ENCODE measurements around the gene PCDHGA4. TPM values are rescaled to one million over a fixed set of nuclear protein-coding genes. Genes with fewer than 3 reads are reported as not detected.
"Not testable (repeated sequence)": the region's sequence is repeated elsewhere in the genome, so short reads cannot be mapped to it uniquely, and the experiment has no call there.

The PCDHGA4 gene
- total RNA-seq, 1 donor: 6.9 TPM

DNA sequence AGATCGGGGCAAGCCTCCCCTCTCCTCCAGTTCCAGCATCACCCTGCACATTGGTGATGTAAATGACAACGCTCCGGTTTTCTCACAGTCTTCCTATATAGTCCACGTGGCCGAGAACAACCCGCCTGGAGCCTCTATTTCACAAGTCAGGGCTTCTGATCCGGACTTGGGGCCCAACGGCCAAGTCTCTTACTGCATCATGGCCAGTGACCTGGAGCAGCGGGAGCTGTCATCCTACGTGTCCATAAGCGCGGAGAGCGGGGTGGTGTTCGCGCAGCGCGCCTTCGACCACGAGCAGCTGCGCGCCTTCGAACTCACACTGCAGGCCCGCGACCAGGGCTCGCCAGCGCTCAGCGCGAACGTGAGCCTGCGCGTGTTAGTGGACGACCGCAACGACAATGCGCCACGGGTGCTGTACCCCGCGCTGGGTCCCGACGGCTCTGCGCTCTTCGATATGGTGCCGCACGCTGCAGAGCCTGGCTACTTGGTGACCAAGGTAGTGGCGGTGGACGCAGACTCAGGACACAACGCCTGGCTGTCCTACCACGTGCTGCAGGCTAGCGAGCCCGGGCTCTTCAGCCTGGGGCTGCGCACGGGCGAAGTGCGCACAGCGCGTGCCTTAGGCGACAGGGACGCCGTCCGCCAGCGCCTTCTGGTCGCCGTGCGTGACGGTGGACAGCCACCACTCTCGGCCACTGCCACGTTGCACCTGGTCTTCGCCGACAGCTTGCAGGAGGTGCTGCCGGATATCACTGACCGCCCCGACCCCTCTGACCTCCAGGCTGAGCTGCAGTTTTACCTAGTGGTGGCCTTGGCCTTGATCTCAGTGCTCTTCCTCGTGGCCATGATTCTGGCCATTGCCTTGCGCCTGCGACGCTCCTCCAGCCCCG, 34.6 kb downstream of the PCDHGA4 start:
- H3K27ac ChIP-seq (ENCODE audit: low read depth, low read length): no peak overlapping the region

DNA sequence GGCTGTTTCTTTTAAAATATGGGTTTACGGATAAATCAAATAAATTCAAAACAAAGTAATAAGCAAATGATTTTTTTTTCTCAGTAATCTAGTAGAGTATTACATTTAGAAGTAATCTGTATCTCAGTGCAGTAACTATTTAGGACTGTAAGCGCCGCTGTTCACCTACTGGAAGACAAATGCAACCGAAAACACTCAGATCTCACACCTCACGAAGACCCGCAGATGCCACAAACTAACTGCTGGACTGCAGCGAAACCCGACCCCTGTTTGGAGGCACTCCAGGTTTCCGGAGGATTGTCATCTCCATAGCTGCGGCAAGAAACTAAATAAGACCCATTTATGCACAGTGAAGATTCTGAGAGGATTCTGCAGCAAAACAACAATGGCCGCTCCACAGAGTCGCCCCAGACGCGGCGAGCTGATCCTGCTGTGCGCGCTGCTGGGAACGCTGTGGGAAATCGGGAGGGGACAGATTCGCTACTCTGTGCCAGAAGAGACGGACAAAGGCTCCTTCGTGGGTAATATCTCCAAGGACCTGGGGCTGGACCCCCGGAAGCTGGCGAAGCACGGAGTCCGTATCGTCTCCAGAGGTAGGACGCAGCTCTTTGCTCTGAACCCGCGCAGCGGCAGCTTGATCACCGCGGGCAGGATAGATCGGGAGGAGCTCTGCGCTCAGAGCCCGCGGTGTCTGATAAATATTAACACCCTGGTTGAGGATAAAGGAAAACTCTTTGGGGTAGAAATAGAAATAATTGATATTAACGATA, 37.8 kb downstream of the PCDHGA4 start, which contains the start of gene PCDHGA8:
TSS of gene PCDHGA8 (plus strand) at position 205 of the 770 bp plus-strand sequence. CDS start at position 386, 181 bp downstream.
- Histone ChIP-seq H3K4me2 (ENCODE audit: insufficient read depth, low read length) (no peak within 1 kb of the TSS), H3K27me3 (ENCODE audit: insufficient read depth, low read length) (no peaks in the 10 kb centered on the region), H2AFZ (ENCODE audit: low read length) (no peak within 1 kb of the TSS), H3K36me3 (ENCODE audit: insufficient read depth, low read length) (peaks cover 4% of the 10 kb centered on the region), H3K79me2 (ENCODE audit: insufficient read depth, low read length) (no peaks in the 10 kb centered on the region), H3K4me1 (ENCODE audit: insufficient read depth, low read length) (no peaks in the 10 kb centered on the region), H4K20me1 (ENCODE audit: insufficient read depth, low read length) (no peaks in the 10 kb centered on the region), H3K9me3 (ENCODE audit: low read depth, low read length) (peaks cover 22% of the 10 kb centered on the region), H3K4me3 (ENCODE audit: insufficient read depth, low read length) (peak within 1 kb of the TSS; percentile 2), H3K27ac (ENCODE audit: low read depth, low read length) (no peak within 1 kb of the TSS)
- no peak for DNase-seq (ENCODE audit: insufficient read length, low spot score, missing footprints)
- TF ChIP-seq, protein P1, sequence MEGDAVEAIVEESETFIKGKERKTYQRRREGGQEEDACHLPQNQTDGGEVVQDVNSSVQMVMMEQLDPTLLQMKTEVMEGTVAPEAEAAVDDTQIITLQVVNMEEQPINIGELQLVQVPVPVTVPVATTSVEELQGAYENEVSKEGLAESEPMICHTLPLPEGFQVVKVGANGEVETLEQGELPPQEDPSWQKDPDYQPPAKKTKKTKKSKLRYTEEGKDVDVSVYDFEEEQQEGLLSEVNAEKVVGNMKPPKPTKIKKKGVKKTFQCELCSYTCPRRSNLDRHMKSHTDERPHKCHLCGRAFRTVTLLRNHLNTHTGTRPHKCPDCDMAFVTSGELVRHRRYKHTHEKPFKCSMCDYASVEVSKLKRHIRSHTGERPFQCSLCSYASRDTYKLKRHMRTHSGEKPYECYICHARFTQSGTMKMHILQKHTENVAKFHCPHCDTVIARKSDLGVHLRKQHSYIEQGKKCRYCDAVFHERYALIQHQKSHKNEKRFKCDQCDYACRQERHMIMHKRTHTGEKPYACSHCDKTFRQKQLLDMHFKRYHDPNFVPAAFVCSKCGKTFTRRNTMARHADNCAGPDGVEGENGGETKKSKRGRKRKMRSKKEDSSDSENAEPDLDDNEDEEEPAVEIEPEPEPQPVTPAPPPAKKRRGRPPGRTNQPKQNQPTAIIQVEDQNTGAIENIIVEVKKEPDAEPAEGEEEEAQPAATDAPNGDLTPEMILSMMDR (IDR thresholded peaks at IDR 0.05; ENCODE audit: extremely low read depth, low read depth, low read length): peak; percentile 28

More for the DNA sequence above, 34.6 kb downstream of the PCDHGA4 start:
- Histone ChIP-seq H3K36me3 (ENCODE audit: insufficient read depth, low read length) (peaks cover 4% of the 10 kb centered on the region), H3K79me2 (ENCODE audit: insufficient read depth, low read length) (no peaks in the 10 kb centered on the region), H3K9me3 (ENCODE audit: low read depth, low read length) (peaks cover 22% of the 10 kb centered on the region), H3K4me2 (ENCODE audit: insufficient read depth, low read length) (no peak overlapping the region), H2AFZ (ENCODE audit: low read length) (no peak overlapping the region), H3K4me3 (ENCODE audit: insufficient read depth, low read length) (peak overlapping the region; percentile 7), H3K27me3 (ENCODE audit: insufficient read depth, low read length) (no peaks in the 10 kb centered on the region), H3K4me1 (ENCODE audit: insufficient read depth, low read length) (no peaks in the 10 kb centered on the region), H4K20me1 (ENCODE audit: insufficient read depth, low read length) (no peaks in the 10 kb centered on the region)
- TF ChIP-seq, protein P1 (IDR thresholded peaks at IDR 0.05; ENCODE audit: extremely low read depth, low read depth, low read length): no peak
- no peak for DNase-seq (ENCODE audit: insufficient read length, low spot score, missing footprints)

DNA sequence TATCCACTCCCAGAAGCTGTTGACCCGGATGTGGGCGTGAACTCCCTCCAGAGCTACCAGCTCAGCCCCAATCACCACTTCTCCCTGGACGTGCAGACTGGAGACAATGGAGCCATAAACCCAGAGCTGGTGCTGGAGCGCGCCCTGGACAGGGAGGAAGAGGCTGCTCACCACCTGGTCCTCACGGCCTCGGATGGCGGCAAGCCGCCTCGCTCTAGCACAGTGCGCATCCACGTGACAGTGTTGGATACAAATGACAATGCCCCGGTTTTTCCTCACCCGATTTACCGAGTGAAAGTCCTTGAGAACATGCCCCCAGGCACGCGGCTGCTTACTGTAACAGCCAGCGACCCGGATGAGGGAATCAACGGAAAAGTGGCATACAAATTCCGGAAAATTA, 38.4 kb downstream of the PCDHGA4 start:
- no peaks in the 10 kb centered on the region for H4K20me1 ChIP-seq (ENCODE audit: insufficient read depth, low read length)
- H3K4me1 ChIP-seq (ENCODE audit: insufficient read depth, low read length): no peaks in the 10 kb centered on the region
- H2AFZ ChIP-seq (ENCODE audit: low read length): no peak overlapping the region
- no peaks in the 10 kb centered on the region for H3K27me3 ChIP-seq (ENCODE audit: insufficient read depth, low read length)
- no peak overlapping the region for H3K27ac ChIP-seq (ENCODE audit: low read depth, low read length)
- DNase-seq (ENCODE audit: insufficient read length, low spot score, missing footprints): no peak
- H3K4me3 ChIP-seq (ENCODE audit: insufficient read depth, low read length): no peak overlapping the region
- no peaks in the 10 kb centered on the region for H3K79me2 ChIP-seq (ENCODE audit: insufficient read depth, low read length)
- H3K36me3 ChIP-seq (ENCODE audit: insufficient read depth, low read length): peaks cover 4% of the 10 kb centered on the region
- peaks cover 21% of the 10 kb centered on the region for H3K9me3 ChIP-seq (ENCODE audit: low read depth, low read length)
- TF ChIP-seq, protein P1 (IDR thresholded peaks at IDR 0.05; ENCODE audit: extremely low read depth, low read depth, low read length): no peak
- no peak overlapping the region for H3K4me2 ChIP-seq (ENCODE audit: insufficient read depth, low read length)

DNA sequence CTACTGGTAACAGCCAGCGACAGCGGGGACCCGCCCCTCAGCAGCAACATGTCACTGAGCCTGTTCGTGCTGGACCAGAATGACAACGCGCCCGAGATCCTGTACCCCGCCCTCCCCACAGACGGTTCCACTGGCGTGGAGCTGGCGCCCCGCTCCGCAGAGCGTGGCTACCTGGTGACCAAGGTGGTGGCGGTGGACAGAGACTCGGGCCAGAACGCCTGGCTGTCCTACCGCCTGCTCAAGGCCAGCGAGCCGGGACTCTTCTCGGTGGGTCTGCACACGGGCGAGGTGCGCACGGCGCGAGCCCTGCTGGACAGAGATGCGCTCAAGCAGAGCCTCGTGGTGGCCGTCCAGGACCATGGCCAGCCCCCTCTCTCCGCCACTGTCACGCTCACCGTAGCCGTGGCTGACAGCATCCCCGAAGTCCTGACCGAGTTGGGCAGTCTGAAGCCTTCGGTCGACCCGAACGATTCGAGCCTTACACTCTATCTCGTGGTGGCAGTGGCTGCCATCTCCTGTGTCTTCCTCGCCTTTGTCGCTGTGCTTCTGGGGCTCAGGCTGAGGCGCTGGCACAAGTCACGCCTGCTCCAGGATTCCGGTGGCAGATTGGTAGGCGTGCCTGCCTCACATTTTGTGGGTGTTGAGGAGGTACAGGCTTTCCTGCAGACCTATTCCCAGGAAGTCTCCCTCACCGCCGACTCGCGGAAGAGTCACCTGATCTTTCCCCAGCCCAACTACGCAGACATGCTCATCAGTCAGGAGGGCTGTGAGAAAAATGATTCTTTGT, 39.8 kb downstream of the PCDHGA4 start:
- not testable (repeated sequence) for H3K27ac ChIP-seq (ENCODE audit: low read depth, low read length); H4K20me1 ChIP-seq (ENCODE audit: insufficient read depth, low read length); H3K36me3 ChIP-seq (ENCODE audit: insufficient read depth, low read length); H3K79me2 ChIP-seq (ENCODE audit: insufficient read depth, low read length); DNase-seq (ENCODE audit: insufficient read length, low spot score, missing footprints); H3K4me2 ChIP-seq (ENCODE audit: insufficient read depth, low read length); H2AFZ ChIP-seq (ENCODE audit: low read length); H3K27me3 ChIP-seq (ENCODE audit: insufficient read depth, low read length); H3K4me3 ChIP-seq (ENCODE audit: insufficient read depth, low read length); H3K4me1 ChIP-seq (ENCODE audit: insufficient read depth, low read length)
- peaks cover 23% of the 10 kb centered on the region for H3K9me3 ChIP-seq (ENCODE audit: low read depth, low read length)

Measured in osteoblast (primary cell).